Esophagus muscularis mucosa (tissue), 4 donors: ENCODE measurements around the gene NRF1. TPM values are rescaled to one million over a fixed set of nuclear protein-coding genes. Genes with fewer than 3 reads are reported as not detected.

Experiments used
- DNase-seq: peaks from one replicate; pipeline ENCODE4 v3.0.0-alpha.2; 2017; ENCODE audit errors: extremely low spot score
- H3K27ac ChIP-seq, 4 donors: fragments of 200-600 bp; sonication (generic); replicated peaks in 1 of 4; 1 replicate in 3 of 4; 2 replicates in 1 of 4; pipeline ENCODE4 v1.5.1; 2016 to 2019; ENCODE audit warnings: mild to moderate bottlenecking in 1 of 4
- H3K27me3 ChIP-seq, 4 donors: fragments of 200-600 bp; sonication (generic); one replicate each; pipeline versions ENCODE4 v1.5.1 to v1.6.0; 2016 to 2019
- H3K36me3 ChIP-seq, 4 donors: fragments of 200-600 bp; sonication (generic); one replicate each; pipeline ENCODE4 v1.5.1; 2016 to 2019
- H3K4me1 ChIP-seq, 4 donors: fragments of 200-600 bp; sonication (generic); one replicate each; pipeline ENCODE4 v1.5.1; 2016 to 2019
- H3K4me3 ChIP-seq, 4 donors: fragments of 200-600 bp; sonication (generic); 1 replicate in 2 of 4; 2 replicates in 2 of 4; pipeline ENCODE4 v1.5.1; 2016 to 2019; ENCODE audit warnings: mild to moderate bottlenecking in 4 of 4, moderate library complexity in 1 of 4
- H3K9me3 ChIP-seq, 4 donors: fragments of 200-600 bp; sonication (generic); 1 replicate in 3 of 4; 2 replicates in 1 of 4; pipeline ENCODE4 v1.5.1; 2016 to 2019
- EP300 ChIP-seq: sonication (generic); formaldehyde crosslinking; IDR thresholded peaks from one replicate; pipeline ENCODE4 v1.6.1; 2017; ENCODE audit warnings: antibody characterized with exemption
- POLR2A ChIP-seq: fragments of 450-650 bp; IDR thresholded peaks from one replicate; pipeline ENCODE4 v1.6.1; 2017; ENCODE audit warnings: antibody characterized with exemption, moderate library complexity, mild to moderate bottlenecking, low read depth
- POLR2AphosphoS5 ChIP-seq, 2 donors: sonication (generic); formaldehyde crosslinking; IDR thresholded peaks; one replicate each; pipeline ENCODE4 v1.6.1; 2017; ENCODE audit warnings: antibody characterized with exemption in 2 of 2
- WGBS: methylation state at CpG from one replicate; pipeline ENCODE4 v1.1.5; 2018; 5-methylcytosine and 5-hydroxymethylcytosine counted together
- intact Hi-C: fragments of 100-400 bp; cut with DNase I; formaldehyde crosslinking; loops from one replicate; pipeline ENCODE4 v1.15.1; 2023
- total RNA-seq, 4 donors: library from RNA; depleted of rRNA; stranded (reverse); fragments of >200 nt; gene quantifications; one replicate each; pipeline versions ENCODE4 v1.1.0 to v1.2.1, GENCODE V29; 2016
- TF ChIP-seq, protein P1 (sequence below), 3 experiments: fragments of 200-600 bp in 2 of 3; fragments of 450-650 bp in 1 of 3; sonication (generic) in 2 of 3; IDR thresholded peaks; one replicate each; pipeline ENCODE4 v1.5.1; 2017 to 2019; ENCODE audit warnings: antibody characterized with exemption in 3 of 3, mild to moderate bottlenecking in 2 of 3, moderate library complexity in 1 of 3

Gene NRF1
- total RNA-seq, 4 donors from 2014 or later, result 8.7 to 19.1 (median 15.9) TPM

GRCh38 chr7:129617178-129617577 lies 5.7 kb downstream of the NRF1 start:
- Histone ChIP-seq H3K27ac (no peak overlapping the region), H3K9me3 (no peaks in the 10 kb centered on the region), H3K4me3 (no peak overlapping the region), H3K4me1 (peaks cover 35 to 64% (median 59%) of the 10 kb centered on the region in 4 donors), H3K36me3 (no peaks in the 10 kb centered on the region), H3K27me3 (no peaks in the 10 kb centered on the region)
- TF ChIP-seq, protein P1, sequence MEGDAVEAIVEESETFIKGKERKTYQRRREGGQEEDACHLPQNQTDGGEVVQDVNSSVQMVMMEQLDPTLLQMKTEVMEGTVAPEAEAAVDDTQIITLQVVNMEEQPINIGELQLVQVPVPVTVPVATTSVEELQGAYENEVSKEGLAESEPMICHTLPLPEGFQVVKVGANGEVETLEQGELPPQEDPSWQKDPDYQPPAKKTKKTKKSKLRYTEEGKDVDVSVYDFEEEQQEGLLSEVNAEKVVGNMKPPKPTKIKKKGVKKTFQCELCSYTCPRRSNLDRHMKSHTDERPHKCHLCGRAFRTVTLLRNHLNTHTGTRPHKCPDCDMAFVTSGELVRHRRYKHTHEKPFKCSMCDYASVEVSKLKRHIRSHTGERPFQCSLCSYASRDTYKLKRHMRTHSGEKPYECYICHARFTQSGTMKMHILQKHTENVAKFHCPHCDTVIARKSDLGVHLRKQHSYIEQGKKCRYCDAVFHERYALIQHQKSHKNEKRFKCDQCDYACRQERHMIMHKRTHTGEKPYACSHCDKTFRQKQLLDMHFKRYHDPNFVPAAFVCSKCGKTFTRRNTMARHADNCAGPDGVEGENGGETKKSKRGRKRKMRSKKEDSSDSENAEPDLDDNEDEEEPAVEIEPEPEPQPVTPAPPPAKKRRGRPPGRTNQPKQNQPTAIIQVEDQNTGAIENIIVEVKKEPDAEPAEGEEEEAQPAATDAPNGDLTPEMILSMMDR (IDR thresholded peaks at IDR 0.05), result no peak
- TF ChIP-seq EP300, result no peak
- TF ChIP-seq POLR2AphosphoS5 (IDR thresholded peaks at IDR 0.05), result no peak
- no peak for TF ChIP-seq POLR2A
- WGBS, result 86% methylated on average over 3 of the region's 3 CpGs
- intact Hi-C loops, result no loop called here
- DNase-seq, result no peak

GRCh38 chr7:129617652-129618051 lies 6.1 kb downstream of the NRF1 start:
- Histone ChIP-seq H3K9me3 (no peaks in the 10 kb centered on the region), H3K27me3 (no peaks in the 10 kb centered on the region), H3K4me1 (peaks cover 35 to 62% (median 59%) of the 10 kb centered on the region in 4 donors), H3K4me3 (no peak overlapping the region), H3K36me3 (no peaks in the 10 kb centered on the region), H3K27ac (no peak overlapping the region)
- WGBS, result 65% methylated on average over 1 of the region's 1 CpG
- intact Hi-C loops, result no loop called here
- no peak for DNase-seq
- TF ChIP-seq POLR2AphosphoS5 (IDR thresholded peaks at IDR 0.05), result no peak
- TF ChIP-seq, protein P1 (IDR thresholded peaks at IDR 0.05), result no peak
- no peak for TF ChIP-seq EP300
- TF ChIP-seq POLR2A, result no peak

DNA sequence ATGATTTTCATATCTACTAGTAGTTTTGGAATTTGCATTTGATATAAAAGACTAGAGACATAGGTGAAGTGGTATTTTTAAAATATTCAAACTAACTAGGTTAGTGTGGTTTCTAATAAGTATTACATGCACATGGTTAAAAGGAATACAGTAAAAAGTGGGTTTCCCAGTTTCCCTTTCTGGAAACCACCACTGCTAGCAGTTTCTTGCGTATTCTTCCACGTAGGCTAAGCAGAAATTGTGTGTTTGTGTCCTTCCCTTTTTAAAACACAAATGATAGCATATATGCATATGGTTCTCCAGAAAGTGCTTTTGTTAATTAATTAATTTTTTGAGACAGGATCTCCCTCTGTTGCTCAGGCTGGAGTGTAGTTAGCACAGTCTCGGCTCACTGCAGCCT lies 15.4 kb downstream of the NRF1 start:
- WGBS, result 77% methylated on average over 3 of the region's 3 CpGs
- Histone ChIP-seq H3K27me3 (no peaks in the 10 kb centered on the region), H3K27ac (no peak overlapping the region), H3K4me1 (peaks cover 3 to 11% (median 7%) of the 10 kb centered on the region in 4 donors), H3K36me3 (no peaks in the 10 kb centered on the region), H3K9me3 (no peaks in the 10 kb centered on the region), H3K4me3 (no peak overlapping the region)
- TF ChIP-seq POLR2A, result no peak
- no peak for TF ChIP-seq EP300
- TF ChIP-seq, protein P1 (IDR thresholded peaks at IDR 0.05), result no peak
- TF ChIP-seq POLR2AphosphoS5 (IDR thresholded peaks at IDR 0.05), result no peak
- intact Hi-C loops, result no loop called here
- no peak for DNase-seq

GRCh38 chr7:129630341-129630740 lies 18.8 kb downstream of the NRF1 start:
- intact Hi-C loops, result loop anchor here (10.0 kb wide), 1 partner anchor 136 kb away; no protein-coding TSS in a partner anchor
- H3K4me1 ChIP-seq, result peaks cover 6 to 16% (median 7%) of the 10 kb centered on the region in 4 donors

More at GRCh38 chr7:129630341-129630740, 18.8 kb downstream of the NRF1 start:
- Histone ChIP-seq H3K27me3 (no peaks in the 10 kb centered on the region), H3K4me3 (no peak overlapping the region), H3K36me3 (no peaks in the 10 kb centered on the region), H3K27ac (no peak overlapping the region), H3K9me3 (no peaks in the 10 kb centered on the region)
- TF ChIP-seq POLR2AphosphoS5 (IDR thresholded peaks at IDR 0.05) (no peak), EP300 (no peak), POLR2A (no peak)
- TF ChIP-seq, protein P1 (IDR thresholded peaks at IDR 0.05), result no peak
- WGBS, result 61% methylated on average over 2 of the region's 2 CpGs
- no peak for DNase-seq
